ENCODE data around the gene CMC4. TPM values are rescaled to one million over a fixed set of nuclear protein-coding genes. Genes with fewer than 3 reads are reported as not detected.

The CMC4 gene
- total and polyA plus RNA-seq, 4 donors = 5.5 to 18.6 (median 12.3) TPM

Other genes with a start within 250 kb of the CMC4 start
- not detected for gene SMIM9, start 236.5 kb downstream of the CMC4 start, total RNA-seq
- gene SMIM9, start 236.5 kb downstream of the CMC4 start, polyA plus RNA-seq (ENCODE audit: insufficient read length in 2 of 2) = not detected
- gene F8A1, start 184.8 kb downstream of the CMC4 start, total RNA-seq = 1 to 10 TPM in 1 of 2 donors, under 1 TPM in 1; 0.69 to 3.7 TPM
- 10 to 100 TPM; 33.1 to 33.8 TPM for gene F8A1, start 184.8 kb downstream of the CMC4 start, polyA plus RNA-seq (ENCODE audit: insufficient read length in 2 of 2)
- gene F8, start 48.4 kb downstream of the CMC4 start, total RNA-seq = 1 to 10 TPM; 8.0 TPM
- 1 to 10 TPM; 4.8 to 6.0 TPM for gene F8, start 48.4 kb downstream of the CMC4 start, polyA plus RNA-seq (ENCODE audit: insufficient read length in 2 of 2)
- gene FUNDC2, start 44.3 kb downstream of the CMC4 start, total RNA-seq = 100 to 1,000 TPM in 1 of 2 donors, 10 to 100 TPM in 1; 44.7 to 130 TPM
- 100 to 1,000 TPM; 108 to 118 TPM for gene FUNDC2, start 44.3 kb downstream of the CMC4 start, polyA plus RNA-seq (ENCODE audit: insufficient read length in 2 of 2)
- gene MTCP1, start within 50 bp of the CMC4 start, total RNA-seq = 10 to 100 TPM; 13.3 to 24.9 TPM
- gene MTCP1, start within 50 bp of the CMC4 start, polyA plus RNA-seq (ENCODE audit: insufficient read length in 2 of 2) = 10 to 100 TPM; 17.1 to 19.6 TPM
- 10 to 100 TPM; 12.4 to 18.5 TPM for gene BRCC3, start 372 bp upstream of the CMC4 start, total RNA-seq
- gene BRCC3, start 372 bp upstream of the CMC4 start, polyA plus RNA-seq (ENCODE audit: insufficient read length in 2 of 2) = 10 to 100 TPM; 24.4 to 26.9 TPM
- 100 to 1,000 TPM in 1 of 2 donors, 10 to 100 TPM in 1; 81.5 to 142 TPM for gene VBP1, start 145.3 kb upstream of the CMC4 start, total RNA-seq
- gene VBP1, start 145.3 kb upstream of the CMC4 start, polyA plus RNA-seq (ENCODE audit: insufficient read length in 2 of 2) = 100 to 1,000 TPM; 123 to 158 TPM
- gene RAB39B, start 193.4 kb upstream of the CMC4 start, total RNA-seq = 10 to 100 TPM in 1 of 2 donors, 1 to 10 TPM in 1; 5.7 to 21.7 TPM
- gene RAB39B, start 193.4 kb upstream of the CMC4 start, polyA plus RNA-seq (ENCODE audit: insufficient read length in 2 of 2) = 10 to 100 TPM; 17.1 to 22.6 TPM